Memory B cell (primary cell): ENCODE data around the gene ZNF844.

ENCODE experiments used
- ATAC-seq: fragments of 150-1000 bp; cut with Tn5 transposase; 2 replicates; pipeline ENCODE4 v1.10.0; 2021; ENCODE audit warnings: low read depth, mild to moderate bottlenecking, moderate library complexity
- DNase-seq, 2 donors: peaks; one replicate each; pipeline ENCODE4 v3.0.0; 2022; ENCODE audit warnings: low spot score in 2 of 2
- H3K27ac Mint-ChIP-seq: one replicate; pipeline ENCODE4 v1.8.0; 2022; ENCODE audit warnings: mild to moderate bottlenecking, moderate library complexity, mixed read lengths
- H3K27me3 Mint-ChIP-seq: one replicate; pipeline ENCODE4 v1.8.0; 2022; ENCODE audit warnings: mixed read lengths
- H3K36me3 Mint-ChIP-seq: one replicate; pipeline ENCODE4 v1.8.0; 2022; ENCODE audit warnings: mild to moderate bottlenecking, mixed read lengths
- H3K4me1 Mint-ChIP-seq: one replicate; pipeline ENCODE4 v1.8.0; 2022; ENCODE audit warnings: mixed read lengths
- H3K4me3 Mint-ChIP-seq: one replicate; pipeline ENCODE4 v1.8.0; 2022; ENCODE audit warnings: mild to moderate bottlenecking, moderate library complexity, mixed read lengths
- H3K9me3 Mint-ChIP-seq: one replicate; pipeline ENCODE4 v1.8.0; 2022; ENCODE audit warnings: mixed read lengths

ZNF844 gene

GRCh38 chr19:12064590-12065538, at the start of gene ZNF844:
Gene ZNF844 (plus strand): TSS chr19:12064731. CDS start chr19:12064874, 143 bp downstream.
- Mint-ChIP-seq H3K4me3 (peak within 1 kb of the TSS; percentile 96), H3K36me3 (peaks cover 11% of the 10 kb centered on the region), H3K4me1 (peaks cover 7% of the 10 kb centered on the region), H3K27me3 (no peaks in the 10 kb centered on the region), H3K27ac (peak within 1 kb of the TSS; percentile 94), H3K9me3 (peaks cover 1% of the 10 kb centered on the region)
- peak; percentile 95 for ATAC-seq
- DNase-seq = peak; percentile 83 to 84

- no peaks in the 10 kb centered on the region for H3K27me3 Mint-ChIP-seq
- peaks cover 46% of the 10 kb centered on the region for H3K36me3 Mint-ChIP-seq
- H3K27ac Mint-ChIP-seq = peak overlapping the region; percentile 9
- H3K4me3 Mint-ChIP-seq = no peak overlapping the region
- no peaks in the 10 kb centered on the region for H3K4me1 Mint-ChIP-seq
- peaks cover 15% of the 10 kb centered on the region for H3K9me3 Mint-ChIP-seq
- DNase-seq (no peak), ATAC-seq (no peak)
These were observed 49.3 kb upstream of the ZNF844 start for GRCh38 chr19:12015015-12015752.

GRCh38 chr19:12015753-12016116, 48.8 kb upstream of the ZNF844 start:
- DNase-seq = no peak
- ATAC-seq = no peak
- peaks cover 45% of the 10 kb centered on the region for H3K36me3 Mint-ChIP-seq
- H3K27ac Mint-ChIP-seq = no peak overlapping the region
- peaks cover 15% of the 10 kb centered on the region for H3K9me3 Mint-ChIP-seq
- no peaks in the 10 kb centered on the region for H3K27me3 Mint-ChIP-seq
- H3K4me1 Mint-ChIP-seq = no peaks in the 10 kb centered on the region
- H3K4me3 Mint-ChIP-seq = no peak overlapping the region

- Mint-ChIP-seq H3K27ac (peak overlapping the region; percentile 26), H3K4me3 (peak overlapping the region; percentile 59), H3K36me3 (no peaks in the 10 kb centered on the region), H3K4me1 (peaks cover 5% of the 10 kb centered on the region), H3K9me3 (no peaks in the 10 kb centered on the region), H3K27me3 (no peaks in the 10 kb centered on the region)
- DNase-seq (no peak), ATAC-seq (no peak)
These were observed 30.3 kb upstream of the ZNF844 start for GRCh38 chr19:12034198-12034597.

GRCh38 chr19:12034620-12035019, 29.9 kb upstream of the ZNF844 start:
- no peak for ATAC-seq
- no peaks in the 10 kb centered on the region for H3K9me3 Mint-ChIP-seq
- peak overlapping the region; percentile 59 for H3K4me3 Mint-ChIP-seq
- H3K27me3 Mint-ChIP-seq = no peaks in the 10 kb centered on the region
- H3K27ac Mint-ChIP-seq = peak overlapping the region; percentile 26
- no peaks in the 10 kb centered on the region for H3K36me3 Mint-ChIP-seq
- H3K4me1 Mint-ChIP-seq = peaks cover 5% of the 10 kb centered on the region
- DNase-seq = no peak

GRCh38 chr19:12035220-12036172, 29.0 kb upstream of the ZNF844 start, which contains the start of gene ZNF433:
Gene ZNF433 (minus strand): TSS chr19:12035679. CDS start chr19:12035539, 140 bp downstream.
- H3K27ac Mint-ChIP-seq = peak within 1 kb of the TSS; percentile 82
- H3K4me3 Mint-ChIP-seq = peak within 1 kb of the TSS; percentile 85
- peak; percentile 50 to 72 for DNase-seq
- peak; percentile 94 for ATAC-seq
- H3K27me3 Mint-ChIP-seq = no peaks in the 10 kb centered on the region
- H3K9me3 Mint-ChIP-seq = no peaks in the 10 kb centered on the region
- peaks cover 5% of the 10 kb centered on the region for H3K4me1 Mint-ChIP-seq
- no peaks in the 10 kb centered on the region for H3K36me3 Mint-ChIP-seq

GRCh38 chr19:12042893-12043292, 21.6 kb upstream of the ZNF844 start:
- Mint-ChIP-seq H3K9me3 (peaks cover 6% of the 10 kb centered on the region), H3K27me3 (no peaks in the 10 kb centered on the region), H3K27ac (no peak overlapping the region), H3K4me1 (no peaks in the 10 kb centered on the region), H3K4me3 (no peak overlapping the region), H3K36me3 (peaks cover 22% of the 10 kb centered on the region)
- ATAC-seq = no peak
- no peak for DNase-seq

- no peak for ATAC-seq
- Mint-ChIP-seq H3K27ac (no peak overlapping the region), H3K9me3 (peaks cover 6% of the 10 kb centered on the region), H3K36me3 (peaks cover 22% of the 10 kb centered on the region), H3K4me3 (no peak overlapping the region), H3K27me3 (no peaks in the 10 kb centered on the region), H3K4me1 (no peaks in the 10 kb centered on the region)
- DNase-seq = no peak
These were observed 20.6 kb upstream of the ZNF844 start for GRCh38 chr19:12043752-12044422.

- Mint-ChIP-seq H3K27ac (no peak overlapping the region), H3K4me1 (peaks cover 6% of the 10 kb centered on the region), H3K4me3 (no peak overlapping the region), H3K27me3 (peaks cover 3% of the 10 kb centered on the region), H3K9me3 (peaks cover 4% of the 10 kb centered on the region), H3K36me3 (peaks cover 23% of the 10 kb centered on the region)
- DNase-seq (no peak), ATAC-seq (no peak)
These were observed 16.7 kb upstream of the ZNF844 start for GRCh38 chr19:12047868-12048267.

- ATAC-seq = peak; percentile 53
- H3K9me3 Mint-ChIP-seq = no peaks in the 10 kb centered on the region
- H3K4me1 Mint-ChIP-seq = peaks cover 11% of the 10 kb centered on the region
- peaks cover 3% of the 10 kb centered on the region for H3K36me3 Mint-ChIP-seq
- peak overlapping the region; percentile 32 for H3K27ac Mint-ChIP-seq
- peaks cover 9% of the 10 kb centered on the region for H3K27me3 Mint-ChIP-seq
- no peak for DNase-seq
- H3K4me3 Mint-ChIP-seq = peak overlapping the region; percentile 91
These were observed 12.4 kb upstream of the ZNF844 start for GRCh38 chr19:12052091-12052496.

GRCh38 chr19:12052497-12053169, 11.9 kb upstream of the ZNF844 start, which contains the start of gene ZNF878:
Gene ZNF878 (minus strand): TSS chr19:12052961. CDS start chr19:12052801, 160 bp downstream.
- DNase-seq = peak; percentile 21 to 37
- peak within 1 kb of the TSS; percentile 32 for H3K27ac Mint-ChIP-seq
- ATAC-seq = peak; percentile 78
- H3K27me3 Mint-ChIP-seq = peaks cover 9% of the 10 kb centered on the region
- no peaks in the 10 kb centered on the region for H3K9me3 Mint-ChIP-seq
- H3K4me1 Mint-ChIP-seq = peaks cover 11% of the 10 kb centered on the region
- peak within 1 kb of the TSS; percentile 91 for H3K4me3 Mint-ChIP-seq
- H3K36me3 Mint-ChIP-seq = peaks cover 3% of the 10 kb centered on the region

- H3K36me3 Mint-ChIP-seq = peaks cover 3% of the 10 kb centered on the region
- H3K9me3 Mint-ChIP-seq = no peaks in the 10 kb centered on the region
- no peak for ATAC-seq
- H3K27me3 Mint-ChIP-seq = peaks cover 9% of the 10 kb centered on the region
- DNase-seq = no peak
- peaks cover 11% of the 10 kb centered on the region for H3K4me1 Mint-ChIP-seq
- H3K27ac Mint-ChIP-seq = no peak overlapping the region
- H3K4me3 Mint-ChIP-seq = no peak overlapping the region
These were observed 8.7 kb upstream of the ZNF844 start for GRCh38 chr19:12055784-12056183.
